SU-DHL-6 (cell line): Measurements from ENCODE around the gene RNF212.

Source experiments
- H2AFZ ChIP-seq: fragments of 200-600 bp; sonication (generic); 2 replicates; pipeline ENCODE4 v1.6.1; 2014; ENCODE audit warnings: low read depth, mild to moderate bottlenecking, moderate library complexity, mixed read lengths, antibody characterized with exemption, low read length; ENCODE audit not compliant: severe bottlenecking
- H3F3A ChIP-seq: fragments of 200-600 bp; shearing (Covaris generic); 2 replicates; pipeline ENCODE4 v1.6.0; 2016; ENCODE audit warnings: antibody characterized with exemption, mild to moderate bottlenecking; ENCODE audit not compliant: insufficient read depth
- H3K27ac ChIP-seq: fragments of 200-600 bp; sonication (generic); 2 replicates; pipeline ENCODE4 v1.5.1; 2016; ENCODE audit warnings: low read depth, mild to moderate bottlenecking, low read length, moderate library complexity, mixed read lengths
- H3K27me3 ChIP-seq: fragments of 200-600 bp; sonication (generic), shearing (Covaris generic); 2 replicates; pipeline ENCODE4 v1.6.0; 2014; ENCODE audit warnings: mild to moderate bottlenecking, low read length
- H3K36me3 ChIP-seq: fragments of 200-600 bp; sonication (generic); 2 replicates; pipeline ENCODE4 v1.6.1; 2014; ENCODE audit warnings: mild to moderate bottlenecking, low read length, mixed read lengths
- H3K4me2 ChIP-seq: fragments of 300-600, 200-600 bp; shearing (Covaris generic), sonication (generic); 2 replicates; pipeline ENCODE4 v1.6.0; 2014; ENCODE audit warnings: low read length, low read depth, mild to moderate bottlenecking; ENCODE audit not compliant: poor library complexity, severe bottlenecking
- H3K4me3 ChIP-seq: fragments of 200-600 bp; sonication (generic); 2 replicates; pipeline ENCODE4 v1.5.1; 2014; ENCODE audit warnings: antibody characterized with exemption, low read length, mild to moderate bottlenecking, mixed read lengths; ENCODE audit not compliant: insufficient read depth, poor library complexity, severe bottlenecking
- H3K79me2 ChIP-seq: fragments of 200-600 bp; sonication (generic); 2 replicates; pipeline ENCODE4 v1.6.1; 2014; ENCODE audit warnings: mild to moderate bottlenecking, low read length, moderate library complexity; ENCODE audit not compliant: insufficient read depth
- H3K9ac ChIP-seq: fragments of 200-600 bp; sonication (generic); 2 replicates; pipeline ENCODE4 v1.7.0; 2014; ENCODE audit warnings: mild to moderate bottlenecking, low read length
- H3K9me2 ChIP-seq: fragments of 200-600 bp; sonication (generic); replicated peaks from 2 replicates; pipeline ENCODE4 v1.6.1; 2014; ENCODE audit warnings: low read length; ENCODE audit not compliant: insufficient read depth
- H3K9me3 ChIP-seq: fragments of 200-600 bp; sonication (generic); 2 replicates; pipeline ENCODE4 v1.6.1; 2014; ENCODE audit warnings: low read length, mixed read lengths; ENCODE audit not compliant: insufficient read depth
- H4K20me1 ChIP-seq: fragments of 200-600 bp; sonication (generic); 2 replicates; pipeline ENCODE4 v1.6.1; 2014; ENCODE audit warnings: low read depth, mild to moderate bottlenecking, antibody characterized with exemption, low read length, moderate library complexity, mixed read lengths
- CTCF ChIP-seq: fragments of 200-600 bp; sonication (generic); IDR thresholded peaks from one replicate; pipeline ENCODE4 v1.5.1; 2017; ENCODE audit warnings: antibody characterized with exemption, mild to moderate bottlenecking, low read length, moderate library complexity; ENCODE audit not compliant: insufficient read depth, poor library complexity, severe bottlenecking
- EZH2phosphoT487 ChIP-seq: fragments of 200-600 bp; sonication (generic), shearing (Covaris generic); conservative IDR thresholded peaks from 2 replicates; pipeline ENCODE4 v1.6.1; 2018; ENCODE audit warnings: mild to moderate bottlenecking, antibody characterized with exemption, low read length, moderate library complexity, mixed read lengths

The RNF212 gene

DNA sequence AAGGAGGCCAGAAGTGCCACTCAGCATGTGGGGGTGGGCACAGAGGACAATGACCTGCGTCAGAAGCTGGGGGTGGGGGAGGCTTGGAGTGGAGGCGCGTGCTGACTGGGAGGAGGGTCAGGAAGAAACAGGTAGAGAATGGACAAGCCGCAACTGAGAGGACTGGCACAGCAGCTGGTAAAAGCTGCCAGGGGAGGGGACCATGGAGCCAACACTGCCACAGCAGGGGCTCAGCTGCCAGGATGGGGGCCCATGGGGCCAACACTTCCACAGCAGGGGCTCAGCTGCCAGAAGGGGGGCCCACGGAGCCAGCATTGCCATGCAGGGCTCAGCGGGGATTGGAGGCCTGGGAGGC, 19.1 kb downstream of the RNF212 start:
- no peak overlapping the region for H3K4me2 ChIP-seq
- H3K27ac ChIP-seq, result no peak overlapping the region
- H3K27me3 ChIP-seq, result no peaks in the 10 kb centered on the region
- H3K9me3 ChIP-seq, result no peaks in the 10 kb centered on the region
- H3K79me2 ChIP-seq, result no peaks in the 10 kb centered on the region
- H3F3A ChIP-seq, result no peaks in the 10 kb centered on the region
- no peak overlapping the region for H3K4me3 ChIP-seq
- no peaks in the 10 kb centered on the region for H3K36me3 ChIP-seq
- H4K20me1 ChIP-seq, result no peaks in the 10 kb centered on the region
- no peak overlapping the region for H3K9ac ChIP-seq
- no peak for TF ChIP-seq EZH2phosphoT487
- TF ChIP-seq CTCF, result no peak
- no peak overlapping the region for H2AFZ ChIP-seq
- H3K9me2 ChIP-seq, result no peaks in the 10 kb centered on the region

DNA sequence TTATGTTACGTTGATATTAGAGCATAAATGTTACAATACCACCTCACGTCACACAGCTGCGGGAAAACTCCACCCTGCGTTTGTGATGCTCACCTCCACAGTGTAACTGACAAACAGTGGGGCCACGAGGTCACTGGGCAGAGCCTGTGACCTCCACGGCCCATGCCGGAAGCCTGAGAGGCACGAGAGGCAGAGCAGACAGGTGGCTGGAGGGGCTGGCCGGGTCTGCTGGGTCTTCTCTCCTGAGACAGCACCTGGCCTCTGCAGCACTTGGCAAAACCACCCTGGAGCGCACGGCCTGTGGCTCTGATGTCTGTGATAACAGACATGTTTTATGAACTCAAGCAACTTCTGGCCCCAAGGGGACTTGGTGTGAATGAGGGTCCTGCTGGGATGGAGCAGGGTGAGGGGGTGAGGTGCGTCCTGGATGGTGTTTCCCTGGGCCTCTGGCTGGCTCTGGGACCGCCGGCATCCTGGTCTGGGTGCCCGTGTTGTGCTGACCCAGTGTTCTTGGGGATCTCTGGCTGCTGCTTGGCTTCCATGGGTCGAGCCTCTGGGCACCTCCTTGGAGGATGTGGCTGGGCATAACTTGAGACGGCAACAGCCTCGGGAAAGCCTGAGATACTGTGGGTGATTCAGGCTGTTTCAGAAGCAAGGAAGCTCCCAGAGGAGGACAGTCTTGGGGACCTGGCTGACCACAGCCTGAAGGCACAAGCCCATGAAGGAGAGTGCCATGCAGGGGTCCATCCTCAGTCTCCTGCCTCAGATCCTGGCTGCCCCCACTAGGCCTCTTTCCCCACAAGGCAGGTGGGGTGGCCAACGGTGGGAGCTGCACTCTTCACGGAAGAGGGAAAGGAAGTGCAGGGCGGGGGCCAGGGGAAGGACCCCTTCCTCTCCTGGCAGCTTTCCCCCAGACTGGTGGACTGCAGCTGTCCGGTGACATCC, 19.7 kb downstream of the RNF212 start:
- no peak overlapping the region for H3K27ac ChIP-seq
- H3K9me3 ChIP-seq, result peaks cover 2% of the 10 kb centered on the region; the same call in 1 of the 2 replicates
- TF ChIP-seq EZH2phosphoT487 (no peak), CTCF (no peak)
- no peak overlapping the region for H2AFZ ChIP-seq
- H3K4me2 ChIP-seq, result no peak overlapping the region
- H3F3A ChIP-seq, result no peaks in the 10 kb centered on the region
- no peak overlapping the region for H3K4me3 ChIP-seq
- no peaks in the 10 kb centered on the region for H4K20me1 ChIP-seq
- no peaks in the 10 kb centered on the region for H3K36me3 ChIP-seq
- H3K9ac ChIP-seq, result no peak overlapping the region
- H3K9me2 ChIP-seq, result no peaks in the 10 kb centered on the region
- H3K27me3 ChIP-seq, result no peaks in the 10 kb centered on the region
- no peaks in the 10 kb centered on the region for H3K79me2 ChIP-seq

- TF ChIP-seq CTCF (no peak), EZH2phosphoT487 (no peak)
- Histone ChIP-seq H3K9me3 (peaks cover 9% of the 10 kb centered on the region; the same call in 1 of the 2 replicates), H3K4me3 (no peak overlapping the region), H3K9me2 (no peaks in the 10 kb centered on the region), H3K4me2 (no peak overlapping the region), H3K27me3 (no peaks in the 10 kb centered on the region), H3K27ac (no peak overlapping the region), H2AFZ (no peak overlapping the region), H3F3A (no peaks in the 10 kb centered on the region), H3K36me3 (no peaks in the 10 kb centered on the region), H3K79me2 (no peaks in the 10 kb centered on the region), H4K20me1 (no peaks in the 10 kb centered on the region), H3K9ac (no peak overlapping the region)
Measured at GRCh38 chr4:1092983-1093361, 20.4 kb downstream of the RNF212 start.
